ENCODE results near the gene USO1.

The USO1 gene

DNA sequence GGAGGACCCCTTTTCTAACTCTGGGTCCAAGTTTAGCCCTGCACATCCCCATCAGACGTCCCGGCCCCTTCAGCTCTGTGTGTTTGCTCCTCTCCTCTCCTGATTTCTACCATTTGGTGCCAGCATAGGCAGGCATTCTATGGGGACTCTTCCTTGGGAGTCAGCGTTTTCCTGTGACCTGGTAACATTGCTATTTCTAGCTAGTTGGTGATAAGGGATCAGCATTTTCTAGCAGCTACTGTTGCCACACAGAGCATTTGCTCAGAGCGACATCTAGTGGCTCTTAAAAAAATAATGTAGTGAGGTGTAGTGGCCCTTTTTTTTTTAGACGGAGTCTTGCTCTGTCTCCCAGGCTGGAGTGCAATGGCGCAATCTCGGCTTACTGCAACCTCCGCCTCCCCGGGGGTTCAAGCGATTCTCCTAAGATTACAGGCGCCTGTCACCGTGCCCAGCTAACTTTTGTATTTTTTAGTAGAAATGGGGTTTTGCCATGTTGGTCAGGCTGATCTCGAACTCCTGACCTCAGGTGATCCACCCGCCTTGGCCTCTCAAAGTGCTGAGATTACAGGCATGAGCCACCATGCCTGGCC lies 123.9 kb downstream of the USO1 start:
- DNase-seq: peak in 2 of 6 experiments; percentile 37 to 38

DNA sequence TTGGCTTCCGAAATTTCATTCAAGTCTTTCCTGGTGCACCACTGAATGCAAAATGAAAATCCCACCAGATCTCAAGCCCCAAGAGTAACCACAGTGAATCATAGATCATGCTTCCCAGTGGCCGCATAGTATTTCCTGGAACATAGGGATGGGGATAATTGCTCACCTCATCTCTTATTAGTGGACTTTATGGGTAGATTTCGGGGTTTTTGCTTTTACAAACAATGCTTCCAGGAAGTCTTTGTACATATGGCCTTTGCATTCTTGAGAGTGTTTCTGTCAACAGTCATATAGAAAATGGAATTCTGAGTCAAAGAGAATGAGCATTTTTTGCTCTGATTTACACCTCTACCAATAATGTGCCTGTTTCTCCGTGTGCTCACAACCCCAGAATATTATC lies 124.5 kb downstream of the USO1 start:
- no peak for DNase-seq

DNA sequence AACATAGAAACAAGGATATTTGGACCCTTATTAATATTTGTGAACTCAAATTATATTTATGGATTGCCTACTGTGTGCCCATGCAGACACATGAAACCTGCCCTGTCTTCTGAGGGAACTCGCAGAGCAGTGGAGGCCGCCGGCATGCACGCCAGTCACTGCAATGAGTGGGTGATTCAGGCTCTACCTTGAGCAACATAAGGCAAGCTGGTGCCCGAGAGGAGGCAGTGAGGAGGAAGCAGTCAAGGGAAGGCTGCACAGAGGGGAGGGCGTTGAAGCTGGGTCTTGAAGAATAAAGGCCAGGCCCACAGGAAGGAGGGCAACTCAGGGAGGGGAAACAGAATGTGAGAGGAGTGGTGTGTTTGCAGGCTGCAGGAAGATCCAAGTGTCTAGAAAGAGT lies 125.1 kb downstream of the USO1 start:
- no peak for DNase-seq

DNA sequence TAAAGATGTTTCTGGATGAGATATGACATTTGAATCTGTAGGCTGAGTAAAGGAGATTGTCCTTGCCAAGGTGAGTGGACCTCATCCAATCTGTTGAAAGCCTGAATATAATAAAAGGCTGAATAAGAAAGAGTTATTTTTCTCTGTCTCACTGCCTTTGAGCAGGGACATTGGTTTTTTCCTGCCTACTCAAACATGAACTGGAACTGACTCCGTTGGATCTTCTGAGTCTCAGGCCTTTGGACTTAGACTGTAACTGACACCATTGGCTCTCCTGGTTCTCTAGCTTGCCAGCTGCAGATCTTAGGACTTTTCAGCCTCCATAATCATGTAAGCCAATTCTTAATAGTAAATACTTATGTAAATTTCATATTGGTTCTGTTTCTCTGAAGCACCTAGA lies 134.3 kb downstream of the USO1 start:
- DNase-seq: no peak

DNA sequence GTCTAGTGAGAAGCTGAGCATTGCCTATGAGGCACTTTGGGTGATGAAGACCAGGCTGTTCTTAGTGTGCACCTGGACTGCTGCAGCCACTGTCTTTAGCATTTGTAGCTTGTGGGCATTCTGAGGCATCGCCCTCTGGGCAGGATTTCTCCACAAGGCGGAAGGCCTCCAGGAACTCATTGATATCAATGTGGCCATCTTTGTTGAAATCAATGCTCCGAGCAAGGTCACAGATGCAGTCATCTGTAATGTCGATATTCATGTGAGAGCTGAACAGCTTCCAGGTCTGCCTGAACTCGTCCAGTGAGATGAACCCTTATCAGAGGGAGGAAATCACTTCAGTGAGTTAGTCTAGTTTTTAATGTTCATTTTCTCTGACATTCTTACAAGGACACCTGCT lies 136.2 kb downstream of the USO1 start:
- DNase-seq: no peak

Measured in stimulated activated naive CD4-positive, alpha-beta T cell (primary cell).